ENCODE results near the gene STIMATE. TPM values are rescaled to one million over a fixed set of nuclear protein-coding genes. Genes with fewer than 3 reads are reported as not detected.

STIMATE gene
- total RNA-seq, 3 donors from 2014 or later, result 20.0 to 26.0 (median 25.6) TPM

DNA sequence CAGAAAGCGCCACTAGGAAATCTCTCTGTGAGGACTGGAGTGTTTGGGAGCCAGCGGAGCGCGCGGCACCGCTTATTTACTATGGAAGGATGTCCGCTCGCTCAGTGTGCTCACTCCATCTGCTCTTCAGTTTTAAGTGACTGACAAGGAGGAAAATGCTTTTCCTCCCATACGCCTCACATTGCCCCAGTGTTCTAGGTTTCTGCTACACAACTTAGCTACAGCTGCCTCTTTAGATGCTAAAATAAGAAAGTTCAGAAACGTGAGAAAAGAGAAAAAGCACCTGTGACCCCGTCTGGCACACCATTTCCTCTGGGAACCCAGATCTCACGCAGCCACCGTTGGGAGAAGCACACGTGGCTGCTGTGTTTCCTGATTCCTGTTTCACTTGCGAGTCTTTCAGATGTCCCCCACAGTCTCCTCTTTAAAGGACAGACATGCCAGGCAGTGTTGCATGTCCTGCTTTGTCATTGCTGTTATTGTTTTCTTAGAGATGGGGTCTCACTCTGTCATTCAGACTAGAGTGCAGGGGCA, 50.8 kb downstream of the STIMATE start:
- Mint-ChIP-seq H3K36me3 (ENCODE audit: insufficient read depth) (peaks cover 11% of the 10 kb centered on the region), H3K27me3 (ENCODE audit: low read depth) (no peaks in the 10 kb centered on the region), H3K4me3 (no peak overlapping the region), H3K9me3 (no peaks in the 10 kb centered on the region), H3K4me1 (ENCODE audit: low read depth) (no peaks in the 10 kb centered on the region)
- no peak for ATAC-seq
- no peak for DNase-seq

DNA sequence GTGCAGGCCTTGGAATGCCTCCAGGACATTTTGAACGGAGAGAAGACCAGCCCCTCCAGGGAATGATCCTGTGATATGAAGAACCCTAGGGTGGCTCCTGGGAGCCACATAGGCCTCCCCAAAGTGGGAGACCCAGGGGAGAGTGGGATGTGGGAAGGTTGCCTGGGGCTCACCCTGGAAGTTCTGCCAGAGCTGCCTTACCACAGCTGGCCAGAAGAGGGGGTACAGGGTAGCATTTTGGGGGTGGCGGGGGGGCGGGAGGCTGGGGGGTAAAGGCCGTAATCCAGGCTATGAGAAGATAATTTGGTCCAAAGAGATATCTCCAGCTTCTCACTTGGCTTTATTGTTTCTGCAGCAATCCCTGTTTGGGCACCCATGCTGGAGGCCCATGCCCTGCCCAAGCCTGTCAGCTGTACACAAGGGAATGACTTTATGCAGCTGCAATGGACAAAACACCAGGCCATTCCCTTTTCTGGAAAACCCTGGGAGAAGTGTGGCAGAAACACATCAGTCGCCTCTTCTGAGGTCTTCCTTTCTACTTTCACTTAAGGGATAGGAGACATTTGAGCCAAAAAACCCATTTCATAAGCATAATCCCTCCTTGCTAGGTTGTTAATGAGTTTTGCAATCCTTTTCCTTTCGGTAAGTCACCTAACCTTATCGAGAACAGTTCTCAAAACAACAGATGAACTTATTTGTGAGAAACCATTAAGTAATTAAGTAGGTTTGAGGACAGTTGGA, 51.5 kb downstream of the STIMATE start:
- H3K36me3 Mint-ChIP-seq (ENCODE audit: insufficient read depth), result peaks cover 13% of the 10 kb centered on the region
- no peaks in the 10 kb centered on the region for H3K4me1 Mint-ChIP-seq (ENCODE audit: low read depth)

DNA sequence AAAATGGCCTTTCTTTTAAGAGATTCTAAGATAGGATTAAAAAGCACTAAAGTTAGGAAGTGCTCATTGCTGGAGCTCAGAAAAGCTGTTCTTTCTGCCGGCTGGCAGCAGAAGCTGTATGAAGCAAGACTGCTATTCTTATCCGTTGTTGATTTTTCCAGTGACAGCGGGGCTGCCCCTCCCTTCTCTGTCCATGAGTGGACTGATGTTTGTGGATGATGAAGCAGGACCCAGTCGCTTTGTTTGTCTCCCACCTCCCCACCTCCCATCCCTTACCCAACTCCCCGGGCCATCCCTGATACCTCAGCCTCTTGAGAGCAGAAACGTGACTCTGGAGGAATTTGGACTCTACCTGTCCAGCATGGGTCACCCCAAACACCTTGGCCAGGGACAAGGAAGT, 52.2 kb downstream of the STIMATE start:
- Mint-ChIP-seq H3K4me3 (no peak overlapping the region), H3K9me3 (no peaks in the 10 kb centered on the region), H3K27me3 (ENCODE audit: low read depth) (no peaks in the 10 kb centered on the region), H3K4me1 (ENCODE audit: low read depth) (peaks cover under 1% of the 10 kb centered on the region), H3K36me3 (ENCODE audit: insufficient read depth) (peaks cover 15% of the 10 kb centered on the region)
- ATAC-seq (no peak), DNase-seq (no peak)

More for the DNA sequence above, 51.5 kb downstream of the STIMATE start:
- Mint-ChIP-seq H3K9me3 (no peaks in the 10 kb centered on the region), H3K27me3 (ENCODE audit: low read depth) (no peaks in the 10 kb centered on the region), H3K4me3 (no peak overlapping the region)
- DNase-seq, result peak; percentile 14
- peak in 1 of 2 donors; percentile 43 for ATAC-seq

DNA sequence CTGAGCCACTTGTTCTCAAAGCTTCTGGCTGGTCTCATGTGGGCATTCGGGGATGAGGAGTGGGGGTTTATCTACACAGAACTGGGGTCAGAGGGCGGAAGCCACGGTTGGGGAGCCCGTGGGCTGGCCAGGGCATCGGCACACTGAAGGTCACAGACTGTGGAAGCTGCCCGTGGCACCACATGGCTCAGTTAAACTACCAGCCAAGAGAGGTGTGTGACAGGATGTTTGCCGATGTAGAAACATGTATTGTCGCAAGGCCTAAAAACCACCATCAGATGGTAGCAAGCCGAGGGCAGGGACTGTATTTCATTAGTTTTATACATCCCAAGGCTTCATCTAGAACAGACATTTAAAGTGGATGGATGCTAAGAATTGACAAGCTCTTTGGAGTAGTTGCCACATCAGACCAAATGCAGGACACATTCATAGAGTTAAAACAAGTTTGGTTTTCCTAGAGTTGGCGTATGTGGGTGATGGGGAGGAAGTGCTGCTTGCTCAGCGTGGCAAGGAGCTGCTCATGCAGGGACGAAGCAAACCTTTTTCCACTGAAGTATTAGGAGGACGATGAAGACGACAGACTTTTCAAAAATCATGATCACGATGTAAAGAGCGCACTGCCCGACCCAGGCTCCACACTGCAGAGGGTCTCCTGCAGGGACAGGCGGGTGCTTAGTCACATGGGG, 52.9 kb downstream of the STIMATE start:
- DNase-seq, result no peak
- peaks cover 7% of the 10 kb centered on the region for H3K4me1 Mint-ChIP-seq (ENCODE audit: low read depth)
- no peaks in the 10 kb centered on the region for H3K27me3 Mint-ChIP-seq (ENCODE audit: low read depth)
- no peaks in the 10 kb centered on the region for H3K9me3 Mint-ChIP-seq
- no peak overlapping the region for H3K4me3 Mint-ChIP-seq
- no peak for ATAC-seq
- peaks cover 14% of the 10 kb centered on the region for H3K36me3 Mint-ChIP-seq (ENCODE audit: insufficient read depth)

DNA sequence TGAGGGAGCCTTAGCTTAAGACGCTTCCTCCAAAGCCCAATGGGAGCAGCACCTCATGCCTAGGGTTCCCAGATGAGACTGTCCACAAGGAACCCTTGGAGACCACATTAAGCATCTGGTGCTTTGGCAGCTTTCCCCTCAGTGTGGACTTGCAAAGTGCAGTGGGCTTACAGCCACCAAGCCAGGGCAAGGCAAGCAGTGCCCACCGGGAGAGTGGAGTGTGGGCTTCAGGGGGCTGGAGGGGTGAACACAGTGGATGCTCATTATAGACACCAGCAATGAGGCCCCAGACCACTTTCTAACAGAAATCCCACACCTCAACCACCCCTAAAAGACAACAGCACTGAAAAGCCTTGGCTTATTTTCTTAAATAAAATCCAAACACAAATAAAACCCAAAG, 53.5 kb downstream of the STIMATE start:
- no peak for DNase-seq
- no peak overlapping the region for H3K4me3 Mint-ChIP-seq

DNA sequence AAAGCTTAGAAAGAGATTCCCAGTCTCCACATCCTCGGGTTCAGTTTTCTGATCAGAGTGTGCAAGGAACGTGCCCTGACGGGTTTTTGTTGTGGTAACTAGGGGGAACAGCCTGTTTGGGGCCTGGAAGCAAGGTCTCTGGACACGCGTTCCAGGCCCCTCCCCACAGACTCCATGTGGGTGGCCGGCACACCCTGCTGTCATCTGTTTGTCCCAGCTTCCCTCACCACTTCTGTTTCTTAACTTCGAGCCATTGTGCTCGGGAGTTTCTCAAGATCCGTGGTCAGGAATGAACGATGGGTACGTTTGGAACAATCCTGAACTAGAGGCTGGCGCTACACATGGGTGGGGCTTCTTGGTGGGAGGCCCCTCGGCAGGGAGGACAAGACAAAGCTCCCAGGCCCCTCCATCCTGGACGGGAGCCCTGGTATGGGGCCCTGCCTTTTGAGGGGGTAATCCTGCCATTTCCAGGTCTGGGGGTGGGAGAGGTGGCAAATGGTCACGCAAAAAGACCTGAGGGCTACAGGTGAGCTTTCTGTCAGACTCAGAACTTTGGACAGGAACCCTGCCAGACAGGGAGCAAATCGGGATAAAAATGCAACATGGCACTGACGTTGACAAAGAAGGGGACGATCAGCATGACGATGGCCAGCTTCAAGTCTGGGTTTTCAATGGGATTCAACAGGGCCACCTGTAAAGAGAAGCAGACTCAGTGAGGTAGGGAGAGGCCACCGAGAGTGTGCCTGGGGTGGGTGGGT, 54.1 kb downstream of the STIMATE start:
- DNase-seq, result no peak
- Mint-ChIP-seq H3K36me3 (ENCODE audit: insufficient read depth) (peaks cover 9% of the 10 kb centered on the region), H3K4me1 (ENCODE audit: low read depth) (peaks cover 19% of the 10 kb centered on the region), H3K27me3 (ENCODE audit: low read depth) (no peaks in the 10 kb centered on the region), H3K4me3 (no peak overlapping the region), H3K9me3 (no peaks in the 10 kb centered on the region)
- no peak for ATAC-seq

More for the DNA sequence above, 53.5 kb downstream of the STIMATE start:
- Mint-ChIP-seq H3K9me3 (no peaks in the 10 kb centered on the region), H3K4me1 (ENCODE audit: low read depth) (peaks cover 13% of the 10 kb centered on the region), H3K36me3 (ENCODE audit: insufficient read depth) (peaks cover 10% of the 10 kb centered on the region), H3K27me3 (ENCODE audit: low read depth) (no peaks in the 10 kb centered on the region)
- ATAC-seq, result no peak

- H3K36me3 Mint-ChIP-seq (ENCODE audit: insufficient read depth), result peaks cover 9% of the 10 kb centered on the region
- H3K9me3 Mint-ChIP-seq, result no peaks in the 10 kb centered on the region
- peaks cover 27% of the 10 kb centered on the region for H3K4me1 Mint-ChIP-seq (ENCODE audit: low read depth)
- DNase-seq, result no peak
- no peak for ATAC-seq
- H3K27me3 Mint-ChIP-seq (ENCODE audit: low read depth), result no peaks in the 10 kb centered on the region
- no peak overlapping the region for H3K4me3 Mint-ChIP-seq
Observed at GRCh38 chr3:52842424-52842823, 54.9 kb downstream of the STIMATE start.

GRCh38 chr3:52841981-52842340, 55.4 kb downstream of the STIMATE start:
- Mint-ChIP-seq H3K4me1 (ENCODE audit: low read depth) (peaks cover 29% of the 10 kb centered on the region), H3K4me3 (no peak overlapping the region), H3K36me3 (ENCODE audit: insufficient read depth) (peaks cover 9% of the 10 kb centered on the region), H3K9me3 (no peaks in the 10 kb centered on the region), H3K27me3 (ENCODE audit: low read depth) (no peaks in the 10 kb centered on the region)
- no peak for DNase-seq
- ATAC-seq, result no peak

DNA sequence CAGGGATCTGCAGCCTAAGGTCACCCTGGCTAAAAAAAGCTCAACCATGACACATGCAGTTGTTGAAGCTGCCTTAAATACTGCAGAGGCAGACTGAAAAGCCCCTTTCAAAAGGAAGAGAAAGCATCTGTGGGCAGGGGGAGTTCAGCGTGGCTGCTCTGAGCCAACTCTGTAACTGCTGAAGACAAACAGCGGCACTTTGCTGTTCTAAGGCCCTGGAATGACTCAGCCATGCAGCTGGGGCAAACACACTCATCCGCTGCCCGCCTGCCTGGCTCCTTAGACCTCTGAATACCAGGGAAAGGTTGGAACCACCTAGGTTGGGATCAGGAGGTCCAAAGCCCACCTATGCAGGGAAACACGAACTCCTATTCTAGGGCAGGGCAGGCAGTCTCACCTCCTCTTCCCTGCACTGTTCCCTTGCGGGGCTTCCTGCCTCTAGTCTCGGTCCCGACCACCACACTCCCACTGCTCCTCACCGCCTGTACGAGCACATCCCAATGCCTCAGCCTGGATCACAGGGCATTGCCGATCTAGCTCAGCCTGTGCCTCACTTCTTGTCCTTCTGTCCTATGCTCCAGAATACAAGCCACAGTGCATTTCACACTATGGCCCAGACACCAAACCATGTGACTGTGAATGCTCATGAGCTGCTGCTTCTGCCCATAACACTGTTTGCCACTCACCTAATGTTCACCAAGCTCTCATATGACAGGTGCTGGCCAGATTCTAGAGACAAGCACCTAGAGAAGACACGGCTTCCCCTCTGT, 56.0 kb downstream of the STIMATE start:
- H3K4me1 Mint-ChIP-seq (ENCODE audit: low read depth), result peaks cover 31% of the 10 kb centered on the region
- H3K4me3 Mint-ChIP-seq, result no peak overlapping the region
- peaks cover 13% of the 10 kb centered on the region for H3K36me3 Mint-ChIP-seq (ENCODE audit: insufficient read depth)
- no peak for DNase-seq
- no peaks in the 10 kb centered on the region for H3K9me3 Mint-ChIP-seq
- no peaks in the 10 kb centered on the region for H3K27me3 Mint-ChIP-seq (ENCODE audit: low read depth)
- no peak for ATAC-seq

DNA sequence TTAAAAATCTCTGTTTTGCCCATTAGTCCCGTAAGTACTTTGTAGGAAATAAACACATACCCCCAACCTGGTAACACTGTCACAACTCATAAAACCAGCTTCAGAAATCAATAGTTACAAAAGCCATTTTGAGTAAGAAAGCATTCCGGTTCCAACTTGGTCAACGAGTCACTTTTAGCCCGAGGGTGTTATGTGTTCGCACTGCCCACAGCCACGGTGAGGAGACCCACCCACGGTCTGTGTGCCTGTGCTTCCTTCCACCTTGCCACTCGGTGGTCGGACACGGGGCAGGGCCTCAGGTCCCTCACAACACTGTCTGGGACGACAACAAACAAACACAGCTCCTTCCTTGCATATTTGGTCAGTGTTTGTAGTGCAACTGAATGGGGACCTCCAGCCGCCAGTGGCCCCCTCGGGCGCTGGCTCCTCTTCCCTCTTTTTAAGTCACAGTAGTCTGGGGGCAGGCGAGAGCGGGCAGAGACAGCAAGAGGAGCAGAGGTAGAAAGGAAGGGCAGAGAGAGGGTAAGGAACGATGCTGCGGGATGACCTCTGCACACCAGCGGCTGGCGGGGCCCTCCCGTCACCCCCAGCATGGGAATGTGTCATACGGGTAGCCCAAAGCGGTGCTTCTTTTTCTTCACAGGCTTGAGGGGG, 57.3 kb downstream of the STIMATE start:
- H3K36me3 Mint-ChIP-seq (ENCODE audit: insufficient read depth), result peaks cover 14% of the 10 kb centered on the region
- no peak overlapping the region for H3K4me3 Mint-ChIP-seq
- DNase-seq (no peak), ATAC-seq (no peak)
- H3K4me1 Mint-ChIP-seq (ENCODE audit: low read depth), result peaks cover 31% of the 10 kb centered on the region
- no peaks in the 10 kb centered on the region for H3K9me3 Mint-ChIP-seq
- H3K27me3 Mint-ChIP-seq (ENCODE audit: low read depth), result no peaks in the 10 kb centered on the region

DNA sequence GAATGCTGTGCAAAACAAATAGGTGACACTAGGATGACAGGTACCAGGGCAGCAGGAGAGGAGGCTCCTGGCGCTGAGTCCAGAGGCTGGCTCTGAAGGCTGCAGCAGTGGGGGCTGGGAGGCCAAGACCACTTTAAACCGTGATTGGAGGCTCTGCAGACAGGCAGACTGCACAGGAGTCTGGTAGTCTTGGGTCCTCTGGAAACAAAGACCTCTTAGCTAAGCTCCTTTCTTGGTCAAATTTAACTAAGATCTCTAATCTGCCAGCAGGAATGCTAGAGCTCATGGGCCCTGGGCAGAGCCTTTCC, 58.1 kb downstream of the STIMATE start:
- no peak for DNase-seq
- Mint-ChIP-seq H3K27me3 (ENCODE audit: low read depth) (no peaks in the 10 kb centered on the region), H3K4me1 (ENCODE audit: low read depth) (peaks cover 31% of the 10 kb centered on the region), H3K4me3 (no peak overlapping the region), H3K36me3 (ENCODE audit: insufficient read depth) (peaks cover 12% of the 10 kb centered on the region), H3K9me3 (no peaks in the 10 kb centered on the region)
- no peak for ATAC-seq

DNA sequence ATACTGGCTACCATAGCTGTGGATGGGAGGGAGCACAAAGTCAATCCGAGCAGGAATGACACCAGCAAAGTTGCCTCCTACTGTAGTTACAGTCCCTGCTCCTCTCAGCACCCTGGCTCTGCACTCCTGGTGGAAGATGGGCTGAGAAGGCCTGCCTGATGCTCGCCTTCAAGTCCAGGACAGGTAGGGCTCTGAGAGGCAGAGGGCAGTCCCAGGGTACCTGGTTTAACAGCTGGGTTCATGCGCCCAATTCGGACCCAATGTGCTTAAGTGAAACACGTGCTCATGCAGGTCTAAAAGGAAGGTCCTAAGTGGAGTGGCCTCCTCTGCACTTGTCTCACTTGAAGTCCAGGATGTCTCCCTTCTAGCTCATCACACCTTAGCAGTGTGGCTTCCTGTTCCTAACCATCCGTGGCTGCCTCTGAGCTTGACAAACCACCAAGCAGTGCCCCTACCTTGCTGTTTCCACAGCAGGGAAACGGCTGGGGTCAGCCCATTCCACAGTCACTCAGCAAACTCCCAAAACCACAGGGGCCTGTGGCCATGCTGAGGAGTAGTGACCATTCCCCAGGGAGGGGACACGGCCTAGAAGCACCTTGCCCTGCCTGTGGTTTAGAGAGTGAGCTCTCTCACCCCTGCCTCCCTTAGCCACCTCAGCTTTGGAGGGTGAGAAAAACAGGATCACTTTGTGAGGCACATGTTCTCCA, 58.6 kb downstream of the STIMATE start:
- no peaks in the 10 kb centered on the region for H3K27me3 Mint-ChIP-seq (ENCODE audit: low read depth)
- H3K4me3 Mint-ChIP-seq, result no peak overlapping the region
- DNase-seq, result no peak
- ATAC-seq, result peak in 1 of 2 donors; percentile 38
- H3K4me1 Mint-ChIP-seq (ENCODE audit: low read depth), result peaks cover 31% of the 10 kb centered on the region
- no peaks in the 10 kb centered on the region for H3K9me3 Mint-ChIP-seq
- H3K36me3 Mint-ChIP-seq (ENCODE audit: insufficient read depth), result peaks cover 12% of the 10 kb centered on the region

- Mint-ChIP-seq H3K36me3 (ENCODE audit: insufficient read depth) (peaks cover 11% of the 10 kb centered on the region), H3K9me3 (no peaks in the 10 kb centered on the region), H3K27me3 (ENCODE audit: low read depth) (no peaks in the 10 kb centered on the region), H3K4me1 (ENCODE audit: low read depth) (peaks cover 31% of the 10 kb centered on the region), H3K4me3 (no peak overlapping the region)
- ATAC-seq (no peak), DNase-seq (no peak)
Observed at GRCh38 chr3:52836986-52837385, 60.4 kb downstream of the STIMATE start.

Data from activated T-cell treated with anti-CD3 and anti-CD28 coated beads, Interleukin-2, amount 50 U/mL, for 4 hours (primary cell).